ENCODE results near the gene MEIS1. TPM values are rescaled to one million over a fixed set of nuclear protein-coding genes. Genes with fewer than 3 reads are reported as not detected.
A peak's percentile ranks its signal among the peaks of the same experiment; 100 is the strongest.

MEIS1 gene
- total RNA-seq, 1 experiment from 2014 or later, result 4.4 TPM

DNA sequence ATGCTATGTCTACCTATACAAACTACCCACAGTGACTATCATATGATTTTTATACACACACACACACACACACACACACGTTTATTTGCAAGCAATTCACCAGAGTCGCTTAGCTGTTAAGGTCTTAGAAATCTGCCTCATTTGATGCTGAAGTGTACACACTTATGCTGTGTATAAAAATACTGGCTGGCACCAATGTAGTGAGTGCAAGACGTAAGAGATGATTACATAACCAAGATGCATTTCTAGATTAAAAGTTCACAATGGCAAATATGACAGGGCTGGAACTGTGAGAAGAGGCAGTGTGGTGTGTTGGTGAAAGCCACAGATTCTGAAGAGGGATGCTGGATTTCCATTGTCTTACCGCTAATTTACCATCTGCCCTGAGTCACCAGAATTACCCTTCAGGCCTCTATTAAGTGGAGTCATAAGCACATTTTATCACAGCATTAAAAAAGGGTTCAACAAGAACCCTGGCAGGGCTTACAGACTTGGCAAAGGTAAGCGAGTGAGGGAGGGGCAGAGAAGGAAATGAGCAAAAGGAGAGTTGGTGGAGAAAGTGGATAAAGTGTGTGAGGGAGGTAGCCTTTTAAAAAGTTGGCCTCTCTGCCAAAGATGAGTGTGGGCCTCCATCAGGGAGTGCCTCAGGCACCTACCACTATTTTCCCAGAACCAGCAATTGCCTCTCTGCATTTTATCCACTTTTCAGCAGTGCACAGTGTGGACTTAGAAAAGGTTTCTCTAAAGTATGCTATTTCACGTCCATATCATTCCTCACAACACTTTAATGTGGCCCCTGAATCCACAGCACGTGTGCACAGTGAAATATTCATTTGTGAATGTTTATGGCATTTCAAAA lies 21.5 kb downstream of the MEIS1 start:
- POLR2A ChIA-PET, result no interaction called here
- intact Hi-C loops (cut with micrococcal nuclease), result no loop called here
- Mint-ChIP-seq H3K27me3 (ENCODE audit: insufficient read depth, unreplicated experiment) (no peaks in the 10 kb centered on the region), H3K27ac (ENCODE audit: low read depth, unreplicated experiment) (peak overlapping the region; percentile 29), H3K4me3 (ENCODE audit: unreplicated experiment) (no peak overlapping the region), H3K9me3 (ENCODE audit: unreplicated experiment) (no peaks in the 10 kb centered on the region), H3K4me1 (ENCODE audit: insufficient read depth, unreplicated experiment) (peaks cover 7% of the 10 kb centered on the region), H3K36me3 (ENCODE audit: insufficient read depth, unreplicated experiment) (peaks cover 28% of the 10 kb centered on the region)
- DNase-seq (ENCODE audit: unreplicated experiment), result peak; percentile 17
- TF ChIP-seq, protein P1, sequence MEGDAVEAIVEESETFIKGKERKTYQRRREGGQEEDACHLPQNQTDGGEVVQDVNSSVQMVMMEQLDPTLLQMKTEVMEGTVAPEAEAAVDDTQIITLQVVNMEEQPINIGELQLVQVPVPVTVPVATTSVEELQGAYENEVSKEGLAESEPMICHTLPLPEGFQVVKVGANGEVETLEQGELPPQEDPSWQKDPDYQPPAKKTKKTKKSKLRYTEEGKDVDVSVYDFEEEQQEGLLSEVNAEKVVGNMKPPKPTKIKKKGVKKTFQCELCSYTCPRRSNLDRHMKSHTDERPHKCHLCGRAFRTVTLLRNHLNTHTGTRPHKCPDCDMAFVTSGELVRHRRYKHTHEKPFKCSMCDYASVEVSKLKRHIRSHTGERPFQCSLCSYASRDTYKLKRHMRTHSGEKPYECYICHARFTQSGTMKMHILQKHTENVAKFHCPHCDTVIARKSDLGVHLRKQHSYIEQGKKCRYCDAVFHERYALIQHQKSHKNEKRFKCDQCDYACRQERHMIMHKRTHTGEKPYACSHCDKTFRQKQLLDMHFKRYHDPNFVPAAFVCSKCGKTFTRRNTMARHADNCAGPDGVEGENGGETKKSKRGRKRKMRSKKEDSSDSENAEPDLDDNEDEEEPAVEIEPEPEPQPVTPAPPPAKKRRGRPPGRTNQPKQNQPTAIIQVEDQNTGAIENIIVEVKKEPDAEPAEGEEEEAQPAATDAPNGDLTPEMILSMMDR (IDR thresholded peaks at IDR 0.05; ENCODE audit: unreplicated experiment), result no peak
- no TSS peak for BruUV-seq (replicated peaks)
- CTCF ChIA-PET, result no interaction called here

DNA sequence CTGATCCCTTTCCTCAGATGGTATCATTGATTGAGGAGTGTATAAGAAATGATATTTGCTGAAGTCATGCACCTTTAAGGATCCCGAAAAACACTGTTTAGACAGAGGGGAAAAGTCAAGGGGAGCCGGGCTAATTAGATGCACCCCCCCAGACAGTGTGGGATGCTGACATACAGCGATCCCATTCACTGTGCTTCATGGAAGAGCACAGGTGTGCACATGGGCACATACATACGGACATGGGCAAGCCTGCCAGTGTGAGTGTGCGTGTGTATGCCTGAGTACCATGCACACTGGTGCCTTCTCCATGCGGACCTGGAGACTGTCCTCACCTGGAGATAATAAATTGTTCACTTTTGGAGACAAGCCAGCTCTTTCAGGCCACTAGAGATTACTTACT lies 22.6 kb downstream of the MEIS1 start:
- intact Hi-C loops (cut with micrococcal nuclease), result no loop called here
- Mint-ChIP-seq H3K9me3 (ENCODE audit: unreplicated experiment) (no peaks in the 10 kb centered on the region), H3K27me3 (ENCODE audit: insufficient read depth, unreplicated experiment) (no peaks in the 10 kb centered on the region), H3K4me1 (ENCODE audit: insufficient read depth, unreplicated experiment) (peaks cover 7% of the 10 kb centered on the region), H3K4me3 (ENCODE audit: unreplicated experiment) (no peak overlapping the region), H3K36me3 (ENCODE audit: insufficient read depth, unreplicated experiment) (peaks cover 34% of the 10 kb centered on the region), H3K27ac (ENCODE audit: low read depth, unreplicated experiment) (no peak overlapping the region)
- CTCF ChIA-PET, result interaction anchor here (0.6 kb wide), 1 partner anchor 1379 kb away, joined by 3 read pairs; no protein-coding TSS in a partner anchor
- POLR2A ChIA-PET, result interaction anchor here (0.7 kb wide), 1 partner anchor 38 kb away, joined by 3 read pairs; no protein-coding TSS in a partner anchor
- no peak for DNase-seq (ENCODE audit: unreplicated experiment)
- TF ChIP-seq, protein P1 (IDR thresholded peaks at IDR 0.05; ENCODE audit: unreplicated experiment), result no peak
- BruUV-seq (replicated peaks), result no TSS peak

DNA sequence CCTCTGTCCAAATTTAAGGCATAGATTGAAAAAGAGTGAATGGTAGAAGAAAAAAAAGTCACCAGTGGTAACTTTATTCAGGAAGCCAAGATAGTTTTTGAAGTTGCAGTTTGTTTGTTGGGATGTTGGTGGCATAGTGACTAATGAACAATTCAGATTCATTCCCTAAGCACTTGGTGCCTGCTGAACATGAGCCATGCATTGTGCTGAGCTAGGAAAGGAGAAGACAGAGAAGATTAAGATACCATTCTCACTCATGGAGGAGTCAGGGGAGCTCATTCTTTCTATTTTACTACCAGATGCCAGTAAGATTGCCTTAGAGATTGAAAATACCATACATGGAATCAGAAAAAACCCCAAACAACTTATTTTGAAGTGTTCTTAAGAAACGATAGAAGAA lies 25.1 kb downstream of the MEIS1 start:
- CTCF ChIA-PET, result no interaction called here
- Mint-ChIP-seq H3K9me3 (ENCODE audit: unreplicated experiment) (no peaks in the 10 kb centered on the region), H3K36me3 (ENCODE audit: insufficient read depth, unreplicated experiment) (peaks cover 34% of the 10 kb centered on the region), H3K4me3 (ENCODE audit: unreplicated experiment) (no peak overlapping the region), H3K4me1 (ENCODE audit: insufficient read depth, unreplicated experiment) (peaks cover 7% of the 10 kb centered on the region), H3K27ac (ENCODE audit: low read depth, unreplicated experiment) (no peak overlapping the region), H3K27me3 (ENCODE audit: insufficient read depth, unreplicated experiment) (no peaks in the 10 kb centered on the region)
- POLR2A ChIA-PET, result interaction anchor here (0.6 kb wide), 1 partner anchor 36 kb away, joined by 3 read pairs; no protein-coding TSS in a partner anchor
- TF ChIP-seq, protein P1 (IDR thresholded peaks at IDR 0.05; ENCODE audit: unreplicated experiment), result no peak
- intact Hi-C loops (cut with micrococcal nuclease), result no loop called here
- no peak for DNase-seq (ENCODE audit: unreplicated experiment)
- no TSS peak for BruUV-seq (replicated peaks)

DNA sequence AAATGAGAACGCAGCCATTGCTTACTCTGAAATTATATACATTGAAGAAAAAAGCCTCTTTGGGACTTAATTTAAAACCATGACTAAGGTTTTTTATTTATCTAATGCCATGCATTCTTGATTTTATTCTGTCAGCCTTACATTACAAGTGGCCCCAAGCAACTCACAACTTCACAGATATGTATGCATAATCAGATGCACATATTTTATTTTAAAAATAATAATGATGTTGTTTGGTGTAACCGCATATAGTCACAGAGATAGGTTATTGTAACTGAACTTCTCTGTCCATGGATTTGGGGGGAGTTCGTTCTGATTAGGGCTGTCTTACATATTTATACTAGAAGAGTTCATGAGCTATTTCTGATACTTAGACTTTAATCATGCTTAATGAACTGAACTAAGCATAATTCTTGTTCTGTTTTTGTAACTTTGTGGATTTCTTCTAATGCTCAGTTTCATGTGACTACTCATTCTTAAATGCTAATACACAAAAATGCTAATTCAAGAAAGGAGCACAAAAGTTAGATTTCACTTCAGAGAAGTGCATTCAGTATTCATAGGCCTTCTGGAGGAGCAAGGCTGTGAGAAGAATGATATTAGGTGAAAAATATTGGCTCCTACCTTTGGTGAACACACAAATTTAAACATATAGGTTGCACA lies 26.2 kb downstream of the MEIS1 start:
- TF ChIP-seq, protein P1 (IDR thresholded peaks at IDR 0.05; ENCODE audit: unreplicated experiment), result no peak
- DNase-seq (ENCODE audit: unreplicated experiment), result no peak
- Mint-ChIP-seq H3K27me3 (ENCODE audit: insufficient read depth, unreplicated experiment) (no peaks in the 10 kb centered on the region), H3K27ac (ENCODE audit: low read depth, unreplicated experiment) (no peak overlapping the region), H3K9me3 (ENCODE audit: unreplicated experiment) (no peaks in the 10 kb centered on the region), H3K36me3 (ENCODE audit: insufficient read depth, unreplicated experiment) (peaks cover 28% of the 10 kb centered on the region), H3K4me1 (ENCODE audit: insufficient read depth, unreplicated experiment) (peaks cover 6% of the 10 kb centered on the region), H3K4me3 (ENCODE audit: unreplicated experiment) (no peak overlapping the region)
- ChIA-PET POLR2A (interaction anchor here (0.7 kb wide), 1 partner anchor 1321 kb away, joined by 3 read pairs; no protein-coding TSS in a partner anchor), CTCF (interaction anchor here (0.6 to 1.1 kb wide), 2 partner anchors 32 to 887 kb away, joined by 3 to 5 read pairs; no protein-coding TSS in a partner anchor)
- BruUV-seq (replicated peaks), result no TSS peak
- intact Hi-C loops (cut with micrococcal nuclease), result no loop called here
